Hepatocyte (in vitro differentiated cells): ENCODE results near the gene DUXB.

Experiments
- CTCF ChIP-seq: fragments of 200-600 bp; sonication (generic); IDR thresholded peaks from 2 replicates; pipeline ENCODE4 v1.5.1; 2016; ENCODE audit warnings: antibody characterized with exemption, mild to moderate bottlenecking; ENCODE audit not compliant: poor library complexity
- EZH2 ChIP-seq: fragments of 200-600 bp; sonication (generic); IDR thresholded peaks from 2 replicates; pipeline ENCODE4 v1.6.1; 2016; ENCODE audit warnings: antibody characterized with exemption, mild to moderate bottlenecking, borderline replicate concordance
- EZH2phosphoT487 ChIP-seq: fragments of 200-600 bp; sonication (generic); IDR thresholded peaks from one replicate; pipeline ENCODE4 v1.6.1; 2018; ENCODE audit warnings: antibody characterized with exemption, mild to moderate bottlenecking, low read depth, moderate library complexity; ENCODE audit not compliant: unreplicated experiment, severe bottlenecking

- no peak for TF ChIP-seq EZH2
- no peak for TF ChIP-seq EZH2phosphoT487
- no peak for TF ChIP-seq CTCF
Observed at GRCh38 chr16:75679366-75679765, 21.9 kb downstream of the DUXB start.
